Left lobe of liver (tissue), 2 donors: ENCODE measurements around the gene TLCD4. TPM values are rescaled to one million over a fixed set of nuclear protein-coding genes. Genes with fewer than 3 reads are reported as not detected.
"Not testable (repeated sequence)": the region's sequence is repeated elsewhere in the genome, so short reads cannot be mapped to it uniquely, and the experiment has no call there.

Experiments used
- ATAC-seq: fragments of 200-7000 bp; cut with Tn5 transposase; one replicate; pipeline ENCODE4 v1.9.1; 2020; ENCODE audit warnings: mild to moderate bottlenecking, moderate library complexity
- DNase-seq: peaks from one replicate; pipeline ENCODE4 v3.0.0-alpha.2; 2020; ENCODE audit warnings: low spot score
- total RNA-seq: library from RNA; stranded (reverse); gene quantifications from one replicate; pipeline ENCODE4 v1.2.1, GENCODE V29; 2021
- donor health status: DM: no; HTN: no; CAD: no; lungs with moderate emphysema.
- donor health status: DM: no; HTN: yes; CAD: no.

Gene TLCD4
- total RNA-seq, 1 donor from 2014 or later, result 174 TPM

GRCh38 chr1:95140791-95141190 is 23.6 kb downstream of the TLCD4 start:
- DNase-seq (no peak), ATAC-seq (no peak)

GRCh38 chr1:95145493-95145892 is 28.3 kb downstream of the TLCD4 start:
- ATAC-seq, result no peak
- DNase-seq, result no peak

- ATAC-seq (no peak), DNase-seq (no peak)
These were observed 29.5 kb downstream of the TLCD4 start for GRCh38 chr1:95146637-95147036.

- DNase-seq (no peak), ATAC-seq (no peak)
These were observed 36.9 kb downstream of the TLCD4 start for GRCh38 chr1:95154096-95154495.

GRCh38 chr1:95165569-95165968 is 48.4 kb downstream of the TLCD4 start:
- peak; percentile 52 for ATAC-seq
- DNase-seq, result not testable (repeated sequence)

Other genes starting within 250 kb of the TLCD4 start
- 80.2 TPM for gene CNN3, start 190.2 kb upstream of the TLCD4 start, total RNA-seq
- 5.4 TPM for gene ALG14, start 44.4 kb upstream of the TLCD4 start, total RNA-seq
- gene RWDD3, start 116.9 kb downstream of the TLCD4 start, total RNA-seq, result 11.7 TPM